Sigmoid colon (tissue), 7 donors: Measurements from ENCODE around the gene IFNGR2. TPM values are rescaled to one million over a fixed set of nuclear protein-coding genes. Genes with fewer than 3 reads are reported as not detected.
"Not testable (repeated sequence)": the region's sequence is repeated elsewhere in the genome, so short reads cannot be mapped to it uniquely, and the experiment has no call there.

Source experiments
- DNase-seq: peaks from one replicate; pipeline ENCODE4 v3.0.0-alpha.2; 2019
- H3K27ac ChIP-seq, 4 donors: fragments of 200-600 bp; sonication (generic); one replicate each; pipeline ENCODE4 v1.5.1; 2016 to 2019; ENCODE audit warnings: mild to moderate bottlenecking in 1 of 4
- H3K27me3 ChIP-seq, 3 donors: fragments of 200-600 bp; sonication (generic); one replicate each; pipeline ENCODE4 v1.5.1; 2019; ENCODE audit warnings: mild to moderate bottlenecking in 1 of 3
- H3K36me3 ChIP-seq, 4 donors: fragments of 200-600 bp; sonication (generic); one replicate each; pipeline ENCODE4 v1.5.1; 2016 to 2019
- H3K4me1 ChIP-seq, 4 donors: fragments of 200-600 bp; sonication (generic); one replicate each; pipeline ENCODE4 v1.5.1; 2017 to 2019
- H3K4me3 ChIP-seq, 4 donors: fragments of 200-600 bp; sonication (generic); one replicate each; pipeline ENCODE4 v1.5.1; 2017 to 2019; ENCODE audit warnings: mild to moderate bottlenecking in 2 of 4, moderate library complexity in 1 of 4
- H3K9me3 ChIP-seq, 4 donors: fragments of 200-600 bp in 3 of 4; sonication (generic) in 3 of 4; one replicate each; pipeline versions ENCODE4 v1.5.1 to v1.6.1; 2013 to 2019
- CTCF ChIP-seq, 4 experiments: fragments of 450-650 bp in 3 of 4; fragments of 200-600 bp in 1 of 4; IDR thresholded peaks; one replicate each; pipeline ENCODE4 v1.5.1; 2016 to 2019; ENCODE audit warnings: antibody characterized with exemption in 4 of 4, mild to moderate bottlenecking in 3 of 4, moderate library complexity in 2 of 4
- EP300 ChIP-seq, 4 donors: sonication (generic); formaldehyde crosslinking; IDR thresholded peaks; one replicate each; pipeline ENCODE4 v1.6.1; 2017; ENCODE audit warnings: antibody characterized with exemption in 4 of 4
- POLR2A ChIP-seq, 2 donors: fragments of 450-650 bp; IDR thresholded peaks; one replicate each; pipeline ENCODE4 v1.6.1; 2016; ENCODE audit warnings: antibody characterized with exemption in 2 of 2, mild to moderate bottlenecking in 2 of 2, moderate library complexity in 2 of 2
- POLR2AphosphoS5 ChIP-seq, 4 donors: sonication (generic); formaldehyde crosslinking; IDR thresholded peaks; one replicate each; pipeline ENCODE4 v1.6.1; 2017; ENCODE audit warnings: antibody characterized with exemption in 4 of 4
- WGBS, 2 donors: extraction: QIAGEN DNeasy Blood & Tissue Kit; methylation state at CpG; one replicate each; pipeline ENCODE4 v1.1.7; 2013; 5-methylcytosine and 5-hydroxymethylcytosine counted together
- intact Hi-C: fragments of 100-400 bp; cut with DNase I; formaldehyde crosslinking; loops from one replicate; pipeline ENCODE4 v1.15.1; 2023
- polyA plus RNA-seq, 3 donors: library from polyadenylated mRNA; stranded (reverse); fragments of 200-250 nt; gene quantifications; one replicate each; pipeline ENCODE4 v1.2.3, GENCODE V29; 2013
- total RNA-seq, 4 donors: library from RNA; depleted of rRNA; stranded (reverse); fragments of >200 nt; gene quantifications; one replicate each; pipeline ENCODE4 v1.1.0, GENCODE V29; 2016
- donor health status: healthy with polysubstance abuse.
- donor health status: Bipolar disorder and iron deficiency.
- donor health status: healthy.

IFNGR2 gene
- total and polyA plus RNA-seq, 7 donors: 34.9 to 178 (median 65.8) TPM

DNA sequence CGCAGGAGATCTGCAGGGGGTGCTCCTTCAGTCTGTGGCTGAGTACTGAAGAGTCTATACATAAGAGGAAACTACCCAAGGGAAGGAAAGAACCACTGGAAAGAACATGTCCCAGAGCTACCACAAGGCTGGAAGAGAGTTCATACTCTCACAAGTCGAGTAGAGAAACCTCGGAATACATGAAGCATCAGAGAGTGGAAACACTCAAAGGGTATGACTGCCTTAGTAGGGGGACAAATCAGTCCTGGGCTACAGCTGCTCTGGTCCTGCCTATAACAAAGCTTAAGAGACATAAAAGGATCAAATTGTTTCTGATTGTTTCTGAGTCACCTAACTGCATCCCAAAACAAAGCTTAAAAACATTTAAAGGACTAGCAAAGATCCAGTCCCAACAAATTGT is 49.1 kb downstream of the IFNGR2 start:
- H3K36me3 ChIP-seq: peaks cover 0 to 72% (median 19%) of the 10 kb centered on the region in 4 donors
- intact Hi-C loops: no loop called here
- 87 to 94% methylated on average over 3 of the region's 3 CpGs for WGBS, 2 donors
- H3K9me3 ChIP-seq: no peaks in the 10 kb centered on the region
- H3K4me1 ChIP-seq: no peaks in the 10 kb centered on the region
- no peaks in the 10 kb centered on the region for H3K27me3 ChIP-seq
- no peak for DNase-seq
- no peak for TF ChIP-seq POLR2A (IDR thresholded peaks at IDR 0.05)
- no peak for TF ChIP-seq CTCF (IDR thresholded peaks at IDR 0.05)
- no peak for TF ChIP-seq POLR2AphosphoS5 (IDR thresholded peaks at IDR 0.05)
- TF ChIP-seq EP300 (IDR thresholded peaks at IDR 0.05): no peak
- H3K27ac ChIP-seq: no peak overlapping the region
- H3K4me3 ChIP-seq: no peak overlapping the region

DNA sequence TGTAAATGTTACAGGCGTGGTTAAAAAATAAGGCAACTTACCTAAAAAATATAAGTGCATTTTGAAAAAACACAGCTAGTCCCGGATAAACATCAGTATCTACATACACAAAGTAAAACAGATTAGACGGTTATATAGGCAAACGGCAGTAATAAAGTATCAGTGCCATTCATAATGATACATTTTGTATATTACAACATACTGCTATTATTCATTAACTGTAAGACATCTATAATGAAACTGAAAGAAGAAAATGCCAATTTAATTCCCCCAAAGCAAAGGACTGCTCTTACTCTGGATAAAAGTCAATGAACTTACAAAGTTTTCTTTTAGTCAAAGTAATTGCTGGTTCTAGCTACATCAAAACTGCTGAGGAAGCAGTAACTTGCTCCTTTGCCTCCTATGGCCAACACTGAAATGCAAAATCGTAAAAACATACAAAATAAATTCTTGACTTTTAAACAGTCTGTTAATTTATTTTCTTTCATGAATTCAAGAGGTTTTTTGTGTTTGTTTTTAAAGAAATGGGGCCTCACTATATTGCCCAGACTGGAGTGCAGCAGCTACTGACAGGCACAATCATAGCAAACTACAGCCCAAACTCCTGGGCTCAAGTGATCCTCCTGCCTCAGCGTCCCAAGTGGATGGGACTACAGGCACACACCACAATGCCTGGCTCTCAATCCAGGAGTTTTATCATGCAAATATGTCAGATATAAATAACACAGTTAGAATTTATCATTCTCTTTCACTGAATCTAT is 52.7 kb downstream of the IFNGR2 start:
- no peak overlapping the region for H3K27ac ChIP-seq
- H3K27me3 ChIP-seq: no peaks in the 10 kb centered on the region
- TF ChIP-seq POLR2AphosphoS5 (IDR thresholded peaks at IDR 0.05) (no peak), EP300 (IDR thresholded peaks at IDR 0.05) (no peak), POLR2A (IDR thresholded peaks at IDR 0.05) (no peak), CTCF (IDR thresholded peaks at IDR 0.05) (no peak)
- no peak for DNase-seq
- WGBS, 2 donors: 71 to 82% methylated on average over 6 of the region's 6 CpGs
- no peak overlapping the region for H3K4me3 ChIP-seq
- peaks cover 0 to 85% (median 18%) of the 10 kb centered on the region in 4 donors for H3K36me3 ChIP-seq
- intact Hi-C loops: no loop called here
- H3K4me1 ChIP-seq: no peaks in the 10 kb centered on the region
- H3K9me3 ChIP-seq: no peaks in the 10 kb centered on the region

DNA sequence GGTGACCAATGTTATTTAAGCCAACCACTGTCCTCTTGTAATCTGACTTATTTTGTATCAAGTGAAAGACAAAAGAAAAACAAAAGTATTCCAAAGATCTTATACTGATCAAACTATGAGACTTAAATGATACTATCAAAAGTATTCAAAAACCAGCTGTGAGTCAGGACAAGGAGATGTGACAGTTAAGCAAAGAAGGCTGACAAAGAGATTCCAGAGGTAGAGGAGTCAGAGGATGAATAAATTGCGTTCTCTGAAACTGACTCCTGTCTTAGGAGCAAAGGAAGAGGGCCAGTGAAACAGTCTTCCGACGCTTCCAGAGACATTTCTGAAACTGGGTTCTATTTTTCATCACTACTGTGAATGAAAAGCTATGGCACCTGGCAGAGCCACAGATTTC is 55.6 kb downstream of the IFNGR2 start:
- H3K9me3 ChIP-seq: no peaks in the 10 kb centered on the region
- H3K4me1 ChIP-seq: no peaks in the 10 kb centered on the region
- 99% methylated on average over 3 of the region's 3 CpGs for WGBS, 2 donors
- DNase-seq: no peak
- H3K27ac ChIP-seq: no peak overlapping the region
- peaks cover 0 to 87% (median 23%) of the 10 kb centered on the region in 4 donors for H3K36me3 ChIP-seq
- intact Hi-C loops: no loop called here
- H3K27me3 ChIP-seq: no peaks in the 10 kb centered on the region
- H3K4me3 ChIP-seq: no peak overlapping the region
- TF ChIP-seq EP300 (IDR thresholded peaks at IDR 0.05) (no peak), CTCF (IDR thresholded peaks at IDR 0.05) (no peak), POLR2AphosphoS5 (IDR thresholded peaks at IDR 0.05) (no peak), POLR2A (IDR thresholded peaks at IDR 0.05) (no peak)

DNA sequence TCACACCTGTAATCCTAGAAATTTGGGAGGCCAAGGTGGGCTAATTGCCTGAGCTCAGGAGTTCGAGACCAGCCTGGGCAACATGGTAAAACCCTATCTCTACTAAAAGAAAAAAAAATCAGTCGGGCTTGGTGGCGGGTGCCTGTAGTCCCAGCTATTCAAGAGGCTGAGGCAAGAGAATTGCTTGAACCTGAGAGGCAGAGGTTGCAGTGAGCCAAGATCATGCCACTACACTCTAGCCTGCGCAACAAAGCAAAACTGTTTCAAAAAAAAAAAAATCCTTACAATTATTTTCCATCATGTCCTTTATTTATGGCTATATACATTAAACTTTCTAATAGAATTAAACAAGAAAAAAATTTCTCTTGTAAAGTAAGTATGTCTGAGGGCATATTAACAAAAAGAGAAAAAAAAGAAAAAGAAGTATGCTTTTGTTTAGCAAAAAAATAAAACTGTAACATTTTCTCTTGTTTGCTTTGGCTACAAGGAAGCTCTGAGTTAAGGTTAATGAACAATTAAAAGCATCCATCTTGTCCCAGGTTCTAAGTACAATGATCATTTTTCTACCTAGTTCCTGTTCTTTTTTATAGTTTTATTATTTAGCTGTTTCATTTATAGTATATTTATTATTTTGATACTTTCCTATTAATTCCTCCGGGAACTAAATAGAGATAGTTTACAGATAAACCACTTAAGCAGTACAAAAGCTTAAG is 58.5 kb downstream of the IFNGR2 start:
- no peaks in the 10 kb centered on the region for H3K27me3 ChIP-seq
- intact Hi-C loops: no loop called here
- no peak overlapping the region for H3K4me3 ChIP-seq
- peaks cover 0 to 76% (median 18%) of the 10 kb centered on the region in 4 donors for H3K36me3 ChIP-seq
- DNase-seq: no peak
- WGBS, 2 donors: 65 to 86% methylated on average over 5 of the region's 5 CpGs
- no peak overlapping the region for H3K27ac ChIP-seq
- no peaks in the 10 kb centered on the region for H3K9me3 ChIP-seq
- TF ChIP-seq EP300 (IDR thresholded peaks at IDR 0.05) (no peak), POLR2AphosphoS5 (IDR thresholded peaks at IDR 0.05) (no peak), POLR2A (IDR thresholded peaks at IDR 0.05) (no peak)
- H3K4me1 ChIP-seq: no peaks in the 10 kb centered on the region

DNA sequence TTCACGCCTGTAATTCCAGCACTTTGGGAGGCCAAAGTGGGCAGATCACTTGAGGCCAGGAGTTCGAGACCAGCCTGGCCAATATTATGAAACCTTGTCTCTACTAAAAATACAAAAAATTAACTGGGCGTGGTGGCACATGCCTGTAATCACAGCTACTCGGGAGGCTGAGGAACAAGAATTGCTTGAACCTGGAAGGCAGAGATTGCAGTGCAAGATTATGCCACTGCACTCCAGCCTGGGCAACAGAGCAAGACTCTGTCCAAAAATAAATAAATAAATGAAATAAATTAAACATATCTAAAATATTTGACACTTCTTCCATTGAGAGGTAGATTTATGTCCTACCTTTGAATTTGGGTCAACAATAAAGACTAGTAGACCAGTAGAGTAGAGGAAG is 66.0 kb downstream of the IFNGR2 start:
- H3K27ac ChIP-seq, intact Hi-C loops, H3K9me3 ChIP-seq, H3K4me1 ChIP-seq, H3K27me3 ChIP-seq, H3K4me3 ChIP-seq, DNase-seq: not testable (repeated sequence)
- H3K36me3 ChIP-seq: peaks cover 0 to 14% (median 0%) of the 10 kb centered on the region in 4 donors
- 86 to 92% methylated on average over 4 of the region's 4 CpGs for WGBS, 2 donors
